CD14-positive monocyte (primary cell): Measurements from ENCODE around the gene FIGLA. TPM values are rescaled to one million over a fixed set of nuclear protein-coding genes. Genes with fewer than 3 reads are reported as not detected.

ENCODE experiments used
- DNase-seq, 3 donors: peaks; one replicate each; pipeline ENCODE4 v3.0.0-alpha.2; 2011 to 2022
- H2AFZ ChIP-seq: 2 replicates; pipeline ENCODE4 v1.6.0; 2012; ENCODE audit warnings: mild to moderate bottlenecking, low read depth, low read length, inconsistent platforms; ENCODE audit not compliant: insufficient read depth, poor library complexity, severe bottlenecking
- H3K27ac ChIP-seq, 2 donors: 1 replicate in 1 of 2; 2 replicates in 1 of 2; pipeline ENCODE4 v1.5.1; 2012 to 2013; ENCODE audit warnings: low read length in 2 of 2, control low read depth in 1 of 2, inconsistent platforms in 1 of 2, low read depth in 1 of 2, mild to moderate bottlenecking in 1 of 2
- H3K27me3 ChIP-seq, 2 donors: one replicate each; pipeline versions ENCODE4 v1.6.0 to v1.6.1; 2011 to 2013; ENCODE audit warnings: low read length in 2 of 2; ENCODE audit not compliant: control insufficient read depth in 2 of 2, insufficient read depth in 2 of 2
- H3K36me3 ChIP-seq, 2 donors: replicated peaks in 1 of 2; 1 replicate in 1 of 2; 2 replicates in 1 of 2; pipeline versions ENCODE4 v1.5.1 to v1.6.1; 2012 to 2013; ENCODE audit warnings: low read length in 2 of 2, control low read depth in 1 of 2, inconsistent platforms in 1 of 2, mild to moderate bottlenecking in 1 of 2; ENCODE audit not compliant: insufficient read depth in 2 of 2, control insufficient read depth in 1 of 2
- H3K4me1 ChIP-seq, 2 donors: 1 replicate in 1 of 2; 2 replicates in 1 of 2; pipeline versions ENCODE4 v1.5.1 to v1.6.1; 2012 to 2013; ENCODE audit warnings: low read length in 2 of 2, control low read depth in 1 of 2, inconsistent platforms in 1 of 2, mild to moderate bottlenecking in 1 of 2, moderate library complexity in 1 of 2; ENCODE audit not compliant: insufficient read depth in 2 of 2, control insufficient read depth in 1 of 2
- H3K4me2 ChIP-seq: replicated peaks from 2 replicates; pipeline ENCODE3; 2012; ENCODE audit warnings: low read length, moderate library complexity, mild to moderate bottlenecking; ENCODE audit not compliant: poor library complexity, severe bottlenecking; ENCODE audit errors: extremely low read depth
- H3K4me3 ChIP-seq, 3 experiments: fragments of 200-600 bp in 1 of 3; sonication (generic) in 1 of 3; replicated peaks in 1 of 3; 1 replicate in 2 of 3; 2 replicates in 1 of 3; pipeline ENCODE4 v1.5.1; 2011 to 2013; ENCODE audit warnings: low read length in 3 of 3, mild to moderate bottlenecking in 3 of 3, control low read depth in 2 of 3, low read depth in 2 of 3, inconsistent platforms in 1 of 3, moderate library complexity in 1 of 3
- H3K79me2 ChIP-seq: 2 replicates; pipeline ENCODE4 v1.6.0; 2012; ENCODE audit warnings: mild to moderate bottlenecking, control low read depth, inconsistent platforms, low read length, moderate library complexity; ENCODE audit not compliant: insufficient read depth
- H3K9ac ChIP-seq: 2 replicates; pipeline ENCODE4 v1.6.0; 2017; ENCODE audit warnings: low read length, mild to moderate bottlenecking; ENCODE audit not compliant: insufficient read depth, poor library complexity, severe bottlenecking
- H3K9me3 ChIP-seq, 2 donors: replicated peaks in 1 of 2; 1 replicate in 1 of 2; 2 replicates in 1 of 2; pipeline versions ENCODE4 v1.5.1 to v1.6.1; 2012 to 2013; ENCODE audit warnings: low read length in 2 of 2, control low read depth in 1 of 2; ENCODE audit not compliant: control insufficient read depth in 1 of 2, insufficient read depth in 1 of 2
- H4K20me1 ChIP-seq: 2 replicates; pipeline ENCODE4 v1.6.0; 2012; ENCODE audit warnings: mild to moderate bottlenecking, low read length, control low read depth, moderate library complexity; ENCODE audit not compliant: insufficient read depth
- H3K27ac Mint-ChIP-seq, 7 donors: one replicate each; pipeline ENCODE4 v1.8.0; 2020; ENCODE audit warnings: mild to moderate bottlenecking in 7 of 7, mixed read lengths in 7 of 7, moderate library complexity in 6 of 7, inconsistent platforms in 2 of 7
- H3K27me3 Mint-ChIP-seq, 3 donors: one replicate each; pipeline ENCODE4 v1.8.0; 2021 to 2022; ENCODE audit warnings: low read depth in 3 of 3, mild to moderate bottlenecking in 3 of 3, mixed read lengths in 3 of 3, moderate library complexity in 3 of 3, inconsistent platforms in 1 of 3
- H3K36me3 Mint-ChIP-seq, 2 donors: one replicate each; pipeline ENCODE4 v1.8.0; 2020; ENCODE audit warnings: mixed read lengths in 2 of 2, inconsistent platforms in 1 of 2, mild to moderate bottlenecking in 1 of 2
- H3K4me1 Mint-ChIP-seq: one replicate; pipeline ENCODE4 v1.8.0; 2020; ENCODE audit warnings: mild to moderate bottlenecking, mixed read lengths
- H3K4me3 Mint-ChIP-seq, 2 donors: one replicate each; pipeline ENCODE4 v1.8.0; 2020; ENCODE audit warnings: mild to moderate bottlenecking in 2 of 2, mixed read lengths in 2 of 2, moderate library complexity in 1 of 2
- H3K9me3 Mint-ChIP-seq, 7 donors: one replicate each; pipeline ENCODE4 v1.8.0; 2020 to 2022; ENCODE audit warnings: mixed read lengths in 7 of 7, mild to moderate bottlenecking in 6 of 7, moderate library complexity in 6 of 7, inconsistent platforms in 2 of 7
- CTCF ChIP-seq: fragments of 200-600 bp; IDR thresholded peaks from one replicate; pipeline ENCODE4 v1.8.0; 2022; ENCODE audit warnings: antibody characterized with exemption, mild to moderate bottlenecking
- WGBS: methylation state at CpG from one replicate; pipeline ENCODE4 v1.1.5; 2013; ENCODE audit warnings: missing lambda C conversion rate; ENCODE audit not compliant: insufficient coverage; 5-methylcytosine and 5-hydroxymethylcytosine counted together
- intact Hi-C, 2 donors: fragments of 100-400 bp; cut with micrococcal nuclease; formaldehyde crosslinking; loops; one replicate each; pipeline versions ENCODE4 v1.15.0 to v1.15.1; 2023
- polyA plus RNA-seq, 3 donors: library from polyadenylated mRNA; depleted of rRNA in 1 of 3; unstranded in 2 of 3; stranded (reverse) in 1 of 3; fragments of 300-500 nt in 2 of 3; fragments of >200 nt in 1 of 3; fragmentation: Illumina TruSeq in 2 of 3; gene quantifications; 1 replicate in 2 of 3; 2 replicates in 1 of 3; pipeline ENCODE4 v1.2.3, GENCODE V29; 2012 to 2021

FIGLA gene
- polyA plus RNA-seq, 3 donors: 0.13 TPM; not detected in 2

- Mint-ChIP-seq H3K36me3 (no peaks in the 10 kb centered on the region), H3K4me1 (no peaks in the 10 kb centered on the region), H3K4me3 (no peak overlapping the region), H3K27me3 (peaks cover 4 to 13% (median 6%) of the 10 kb centered on the region in 3 donors), H3K27ac (no peak overlapping the region), H3K9me3 (peaks cover 0 to 6% (median 1%) of the 10 kb centered on the region in 7 donors)
- DNase-seq: no peak
- no peaks in the 10 kb centered on the region for H3K4me1 ChIP-seq
- no peaks in the 10 kb centered on the region for H3K36me3 ChIP-seq
- no peak overlapping the region for H2AFZ ChIP-seq
- no peak overlapping the region for H3K9ac ChIP-seq
- H3K9me3 ChIP-seq: no peaks in the 10 kb centered on the region
- no peak overlapping the region for H3K4me3 ChIP-seq
- no peaks in the 10 kb centered on the region for H4K20me1 ChIP-seq
- H3K27me3 ChIP-seq: peaks cover 3 to 6% of the 10 kb centered on the region in 2 donors
- H3K79me2 ChIP-seq: no peaks in the 10 kb centered on the region
- H3K27ac ChIP-seq: no peak overlapping the region
- H3K4me2 ChIP-seq: no peak overlapping the region
- intact Hi-C loops: no loop called here
- no peak for TF ChIP-seq CTCF
- 0% methylated on average over 1 of the region's 1 CpG for WGBS
These were observed 42.2 kb downstream of the FIGLA start for GRCh38 chr2:70748002-70748784.

- H3K4me3 Mint-ChIP-seq: no peak overlapping the region
- Histone ChIP-seq H3K36me3 (no peaks in the 10 kb centered on the region), H3K9me3 (no peaks in the 10 kb centered on the region), H3K27me3 (peaks cover 3 to 6% of the 10 kb centered on the region in 2 donors), H3K79me2 (no peaks in the 10 kb centered on the region), H3K4me1 (no peaks in the 10 kb centered on the region), H3K27ac (no peak overlapping the region), H4K20me1 (no peaks in the 10 kb centered on the region), H3K9ac (no peak overlapping the region), H2AFZ (no peak overlapping the region), H3K4me2 (no peak overlapping the region), H3K4me3 (no peak overlapping the region)
- no peak overlapping the region for H3K27ac Mint-ChIP-seq
- DNase-seq: no peak
- H3K36me3 Mint-ChIP-seq: no peaks in the 10 kb centered on the region
- 94% methylated on average over 3 of the region's 3 CpGs for WGBS
- H3K27me3 Mint-ChIP-seq: peaks cover 4 to 13% (median 6%) of the 10 kb centered on the region in 3 donors
- no peaks in the 10 kb centered on the region for H3K4me1 Mint-ChIP-seq
- TF ChIP-seq CTCF: no peak
- peaks cover 0 to 6% (median 1%) of the 10 kb centered on the region in 7 donors for H3K9me3 Mint-ChIP-seq
- intact Hi-C loops: no loop called here
These were observed 43.2 kb downstream of the FIGLA start for GRCh38 chr2:70747284-70747683.
